HG02973 (cell line): ENCODE data around the gene MAP3K5.
"Not testable (repeated sequence)": the region's sequence is repeated elsewhere in the genome, so short reads cannot be mapped to it uniquely, and the experiment has no call there.

Source experiments
- ATAC-seq: cut with Tn5 transposase; IDR thresholded peaks from one replicate; pipeline ENCODE4 v1.9.1; 2021; ENCODE audit warnings: moderate library complexity; ENCODE audit not compliant: unreplicated experiment

MAP3K5 gene

GRCh38 chr6:136795386-136795785 is 3.1 kb upstream of the MAP3K5 start:
- ATAC-seq, result no peak

GRCh38 chr6:136793363-136793762 is 1.1 kb upstream of the MAP3K5 start:
- ATAC-seq, result no peak

GRCh38 chr6:136792095-136792409 is 225 bp downstream of the MAP3K5 start:
- no peak for ATAC-seq

- ATAC-seq, result peak; percentile 27
Measured at GRCh38 chr6:136791296-136792094, 782 bp downstream of the MAP3K5 start.

GRCh38 chr6:136790411-136791295 is 1.6 kb downstream of the MAP3K5 start:
- ATAC-seq, result no peak

- ATAC-seq, result not testable (repeated sequence)
Measured at GRCh38 chr6:136789440-136789839, 2.8 kb downstream of the MAP3K5 start.

GRCh38 chr6:136788069-136788902 is 4.0 kb downstream of the MAP3K5 start:
- no peak for ATAC-seq

DNA sequence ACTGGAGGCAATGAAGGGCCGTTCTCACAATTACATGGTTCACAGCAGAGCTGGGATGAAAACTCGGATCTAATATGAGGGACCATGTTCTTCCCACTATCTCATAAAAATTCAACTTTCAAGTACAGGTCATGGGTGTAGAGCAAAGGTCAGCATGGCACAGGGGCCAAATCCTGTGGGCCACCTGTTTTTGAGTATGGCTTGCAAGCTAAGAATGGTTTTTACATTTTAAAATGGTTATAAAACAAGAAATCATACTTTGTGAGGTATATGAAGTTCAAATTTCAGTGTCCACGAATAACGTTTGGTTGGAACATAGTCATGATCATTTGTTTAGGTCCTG is 4.6 kb downstream of the MAP3K5 start:
- no peak for ATAC-seq

- ATAC-seq, result no peak
Measured at GRCh38 chr6:136786658-136787057, 5.6 kb downstream of the MAP3K5 start.

GRCh38 chr6:136784910-136785746 is 7.1 kb downstream of the MAP3K5 start:
- ATAC-seq, result no peak

GRCh38 chr6:136784271-136784664 is 8.0 kb downstream of the MAP3K5 start:
- no peak for ATAC-seq

- ATAC-seq, result peak; percentile 84
Measured at GRCh38 chr6:136783495-136784270, 8.6 kb downstream of the MAP3K5 start.

DNA sequence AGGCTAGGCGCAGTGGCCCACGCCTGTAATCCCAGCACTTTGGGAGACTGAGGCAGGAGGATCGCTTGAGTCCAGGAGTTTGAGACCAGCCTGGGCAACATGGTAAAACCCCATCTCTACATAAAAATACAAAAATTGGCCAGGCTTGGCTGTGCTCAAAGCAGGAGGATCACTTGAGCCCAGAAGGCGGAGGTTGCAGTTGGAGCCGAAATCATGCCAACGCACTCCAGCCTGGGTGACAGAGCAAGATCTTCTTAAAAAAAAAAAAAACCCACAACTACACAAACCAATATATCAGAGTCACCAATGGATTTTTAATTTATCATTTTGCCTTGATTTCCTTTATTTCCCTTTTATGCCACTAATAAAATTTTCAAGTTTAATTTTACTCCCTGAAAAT is 9.3 kb downstream of the MAP3K5 start:
- no peak for ATAC-seq

DNA sequence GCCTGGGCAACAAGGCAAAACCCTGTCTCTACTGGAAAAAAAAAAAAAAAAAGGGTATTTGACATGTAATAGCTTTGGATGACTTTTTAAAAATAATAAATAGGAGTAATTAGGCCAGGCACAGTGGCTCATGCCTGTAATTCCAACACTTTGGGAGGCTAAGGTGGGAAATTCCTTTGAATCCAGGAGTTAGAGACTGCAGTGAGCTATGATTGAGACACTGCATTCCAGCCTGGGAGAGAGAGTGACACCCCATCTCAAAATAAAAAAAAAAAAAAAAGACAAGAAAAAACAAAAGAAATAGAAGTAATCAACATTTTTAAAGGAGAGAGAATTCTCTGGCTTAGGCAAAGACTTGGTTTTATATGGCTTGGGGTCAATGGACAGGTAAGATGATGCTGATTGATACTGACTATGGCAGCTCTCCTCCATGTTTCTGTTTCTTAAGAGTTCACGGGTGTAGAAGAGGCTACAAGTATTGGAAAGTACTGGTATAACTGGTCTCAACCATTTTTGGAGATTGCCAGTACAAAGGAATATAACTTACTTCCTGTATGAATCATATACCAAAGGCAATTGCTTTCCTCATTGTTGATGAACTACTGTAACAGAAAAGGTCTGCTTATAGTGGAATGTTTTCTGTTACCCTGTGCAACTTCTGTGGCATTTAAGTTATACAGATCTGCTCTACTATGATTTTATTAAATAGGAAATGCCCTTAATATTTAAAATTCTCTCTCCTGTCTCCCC is 10.1 kb downstream of the MAP3K5 start:
- no peak for ATAC-seq

- ATAC-seq, result no peak
Measured at GRCh38 chr6:136780972-136781371, 11.3 kb downstream of the MAP3K5 start.

GRCh38 chr6:136779682-136780081 is 12.6 kb downstream of the MAP3K5 start:
- no peak for ATAC-seq

- ATAC-seq, result no peak
Measured at GRCh38 chr6:136777651-136778050, 14.6 kb downstream of the MAP3K5 start.

DNA sequence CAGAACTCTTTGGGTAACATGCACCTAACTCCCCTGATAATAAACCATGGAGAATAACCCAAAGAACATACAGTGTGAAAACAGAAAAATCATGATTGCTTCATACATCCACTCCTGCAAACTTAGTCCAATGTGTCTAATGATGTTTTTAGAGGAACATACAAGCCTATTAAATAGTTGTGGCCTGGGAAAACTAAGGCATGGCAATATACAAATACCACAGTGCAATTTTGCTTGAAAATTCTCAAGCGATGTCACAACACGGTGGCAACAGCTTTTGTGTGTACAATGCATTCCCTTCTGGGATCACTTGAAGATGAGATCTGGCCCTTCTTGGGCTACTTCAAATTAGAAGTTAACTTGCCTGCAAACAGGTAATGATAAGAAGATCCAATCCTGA is 16.7 kb downstream of the MAP3K5 start:
- no peak for ATAC-seq

GRCh38 chr6:136775081-136775480 is 17.2 kb downstream of the MAP3K5 start:
- no peak for ATAC-seq
